ENCODE data around the gene TRNAU1AP. TPM values are rescaled to one million over a fixed set of nuclear protein-coding genes. Genes with fewer than 3 reads are reported as not detected.

Gene TRNAU1AP
- total and polyA plus RNA-seq, 2 of the 13 experiments (the other 11 are each of a cell fraction or from before 2014, with no cell fraction given), result 29.0 to 42.9 TPM

- ATAC-seq (no peak), FAIRE-seq (no peak), DNase-seq (ENCODE audit: low spot score) (no peak)
- no peaks in the 10 kb centered on the region for H3K9me3 ChIP-seq (ENCODE audit: low read length)
- no peaks in the 10 kb centered on the region for H3K79me2 ChIP-seq (ENCODE audit: insufficient read depth, low read length)
- TF ChIP-seq ELF4 (CRISPR knock-in tag; IDR thresholded peaks at IDR 0.05; ENCODE audit: borderline replicate concordance), result no peak
- no peak for TF ChIP-seq HOXA9 (CRISPR knock-in tag; IDR thresholded peaks at IDR 0.05; ENCODE audit: borderline replicate concordance)
- TF ChIP-seq RBM22 (optimal IDR thresholded peaks at IDR 0.05; ENCODE audit: low read length), result peak; percentile 35
- TF ChIP-seq HMGXB3 (CRISPR knock-in tag; IDR thresholded peaks at IDR 0.05; ENCODE audit: borderline replicate concordance), result no peak
- H3K4me3 ChIP-seq (replicated peaks in 1 of 3; ENCODE audit: insufficient read depth in 1 of 3, low read depth in 2 of 3, low read length in 3 of 3), result no peak overlapping the region
- peaks cover 10% of the 10 kb centered on the region; the same call in 1 of the 2 replicates for H3K4me1 ChIP-seq (ENCODE audit: insufficient read depth, low read length)
- no peaks in the 10 kb centered on the region for H3K27me3 ChIP-seq (ENCODE audit: control insufficient read depth in 1 of 2, insufficient read depth in 2 of 2, low read length in 2 of 2)
- WGBS (ENCODE audit: low lambda C conversion rate), result 97% methylated on average over 6 of the region's 6 CpGs
- no peak overlapping the region for H3K9ac ChIP-seq (ENCODE audit: insufficient read depth, low read depth, low read length)
- H2AFZ ChIP-seq (ENCODE audit: low read length), result no peak overlapping the region
- H3K27ac ChIP-seq (ENCODE audit: extremely low read length, insufficient read depth, low read length), result no peak overlapping the region
- peaks cover 27 to 43% of the 10 kb centered on the region in 2 experiments for H3K36me3 ChIP-seq (replicated peaks in 1 of 2; ENCODE audit: control insufficient read depth in 1 of 2, insufficient read depth in 2 of 2, low read length in 2 of 2)
- in situ Hi-C loops (cut with HindIII; ENCODE audit: extremely low pct_ligation_motif_present, low pct_unique_long_range_greater_than_20kb) (no loop called here), intact Hi-C loops (cut with micrococcal nuclease; ENCODE audit: unreplicated experiment) (no loop called here)
- no peak overlapping the region for H3K4me2 ChIP-seq (ENCODE audit: low read depth, low read length)
- H4K20me1 ChIP-seq (ENCODE audit: insufficient read depth, low read length), result no peaks in the 10 kb centered on the region
- POLR2A ChIA-PET, result no interaction called here
- CTCF ChIA-PET (ENCODE audit: low intra/inter-chr PET ratio, low total read pairs), result no interaction called here
- BruUV-seq (replicated peaks), result TSS peak; percentile 74
These were observed 14.6 kb upstream of the TRNAU1AP start for GRCh38 chr1:28538286-28538685.
